ENCODE results near the gene RASA4. TPM values are rescaled to one million over a fixed set of nuclear protein-coding genes. Genes with fewer than 3 reads are reported as not detected.
"Not testable (repeated sequence)": the region's sequence is repeated elsewhere in the genome, so short reads cannot be mapped to it uniquely, and the experiment has no call there.

The RASA4 gene
- polyA plus RNA-seq, 1 of the 3 experiments (the other 2 are of a cell fraction): 31.7 TPM

DNA sequence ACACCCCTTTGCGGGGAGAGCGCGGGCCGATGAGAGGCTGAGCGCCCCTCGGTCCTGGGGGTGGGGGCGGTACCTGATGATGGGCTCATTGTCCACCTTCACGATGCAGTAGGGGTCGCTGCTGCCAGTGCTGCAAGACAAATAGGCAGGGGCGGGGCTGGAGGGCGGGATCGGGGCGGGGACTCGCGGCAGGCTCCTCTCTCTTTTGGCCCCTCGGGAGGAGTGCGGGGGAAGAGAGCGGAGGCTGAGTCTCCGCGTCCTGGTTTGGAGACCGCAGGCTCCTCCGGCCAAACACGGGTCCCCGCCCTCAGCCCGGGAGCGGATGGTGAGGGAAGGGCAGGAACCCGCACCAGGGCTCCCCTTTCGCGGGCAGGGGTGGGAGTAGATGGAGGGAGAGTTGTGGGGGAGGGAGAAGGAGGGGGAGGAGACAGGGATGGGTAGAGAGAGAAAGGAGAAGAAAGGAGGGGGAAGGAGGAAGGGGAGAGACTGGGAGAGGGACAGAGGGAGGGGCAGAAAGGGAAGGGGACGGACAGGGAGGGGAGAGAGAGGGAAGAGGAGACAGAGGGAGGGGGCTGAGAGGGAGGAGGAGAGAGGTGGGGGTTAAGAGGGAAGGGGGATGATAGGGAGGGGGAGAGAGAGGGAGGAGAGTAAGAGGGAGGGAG is 5.4 kb downstream of the RASA4 start:
- H3K27ac ChIP-seq (ENCODE audit: low read depth in 2 of 2, low read length in 1 of 2); H3K36me3 ChIP-seq (replicated peaks in 1 of 2; ENCODE audit: control insufficient read depth in 1 of 2, insufficient read depth in 2 of 2, low read length in 1 of 2); H3K4me2 ChIP-seq; H3K4me1 ChIP-seq (ENCODE audit: control insufficient read depth in 1 of 2, insufficient read depth in 2 of 2, low read depth in 1 of 2, low read length in 1 of 2); H3K9me3 ChIP-seq; H3K4me3 ChIP-seq (ENCODE audit: low read depth in 2 of 2, low read length in 1 of 2); H3F3A ChIP-seq (replicated peaks; ENCODE audit: insufficient read depth); H3K9ac ChIP-seq; H3K9me2 ChIP-seq; H4K20me1 ChIP-seq (ENCODE audit: insufficient read depth); H2AFZ ChIP-seq (ENCODE audit: low read depth); DNase-seq; CTCF ChIA-PET; H3K79me2 ChIP-seq (ENCODE audit: insufficient read depth); H3K27me3 ChIP-seq (ENCODE audit: insufficient read depth); POLR2A ChIA-PET: not testable (repeated sequence)
- WGBS (ENCODE audit: low lambda C conversion rate): no CpG with 5 or more reads among the region's 30 CpGs

DNA sequence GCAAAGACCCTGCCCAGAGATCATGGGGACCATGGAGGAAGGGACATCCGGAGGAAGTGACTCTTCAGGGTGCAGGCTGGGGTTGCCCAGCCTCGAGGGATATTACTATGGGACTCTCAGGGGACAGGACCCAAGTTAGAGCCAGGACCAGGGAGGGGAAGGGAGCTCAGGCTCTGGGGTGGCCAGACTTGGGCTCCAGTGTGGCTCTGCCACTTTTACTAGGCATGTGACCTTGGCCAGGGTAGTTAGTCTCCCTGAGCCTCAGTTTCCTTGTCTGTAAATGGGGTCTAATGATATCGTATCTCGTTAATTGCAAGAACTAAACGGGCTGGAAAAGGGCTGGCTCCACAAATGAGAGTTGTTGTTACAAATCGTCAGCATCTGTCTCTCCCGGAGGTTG is 6.1 kb downstream of the RASA4 start:
- WGBS (ENCODE audit: low lambda C conversion rate): 100% methylated on average over 2 of the region's 7 CpGs
- H4K20me1 ChIP-seq (ENCODE audit: insufficient read depth); H3K9me2 ChIP-seq; CTCF ChIA-PET; DNase-seq; H3K4me3 ChIP-seq (ENCODE audit: low read depth in 2 of 2, low read length in 1 of 2); H3K27ac ChIP-seq (ENCODE audit: low read depth in 2 of 2, low read length in 1 of 2); H3K9me3 ChIP-seq; H3F3A ChIP-seq (replicated peaks; ENCODE audit: insufficient read depth); H3K79me2 ChIP-seq (ENCODE audit: insufficient read depth); H3K36me3 ChIP-seq (replicated peaks in 1 of 2; ENCODE audit: control insufficient read depth in 1 of 2, insufficient read depth in 2 of 2, low read length in 1 of 2); H3K27me3 ChIP-seq (ENCODE audit: insufficient read depth); H3K9ac ChIP-seq; POLR2A ChIA-PET; H2AFZ ChIP-seq (ENCODE audit: low read depth); H3K4me1 ChIP-seq (ENCODE audit: control insufficient read depth in 1 of 2, insufficient read depth in 2 of 2, low read depth in 1 of 2, low read length in 1 of 2); H3K4me2 ChIP-seq: not testable (repeated sequence)

DNA sequence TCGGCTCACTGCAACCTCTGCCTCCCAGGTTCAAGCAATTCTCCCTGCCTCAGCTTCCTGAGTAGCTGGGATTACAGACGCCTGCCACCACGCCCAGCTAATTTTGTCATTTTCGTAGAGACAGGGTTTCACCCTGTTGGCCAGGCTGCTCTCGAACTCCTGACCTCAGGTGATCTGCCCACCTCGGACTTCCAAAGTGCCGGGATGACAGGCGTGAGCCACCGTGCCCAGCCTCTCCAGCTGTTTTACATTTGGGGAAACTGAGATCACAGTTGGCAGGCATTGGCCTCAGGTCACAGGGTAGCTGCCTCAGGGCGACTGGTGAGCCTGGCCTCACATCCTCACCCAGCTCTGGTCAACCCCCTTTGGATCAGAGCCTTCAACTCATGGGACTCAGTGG is 6.8 kb downstream of the RASA4 start:
- H3K4me3 ChIP-seq (ENCODE audit: low read depth in 2 of 2, low read length in 1 of 2); POLR2A ChIA-PET; H3K79me2 ChIP-seq (ENCODE audit: insufficient read depth); H3K4me1 ChIP-seq (ENCODE audit: control insufficient read depth in 1 of 2, insufficient read depth in 2 of 2, low read depth in 1 of 2, low read length in 1 of 2); H3K27ac ChIP-seq (ENCODE audit: low read depth in 2 of 2, low read length in 1 of 2); H3K36me3 ChIP-seq (replicated peaks in 1 of 2; ENCODE audit: control insufficient read depth in 1 of 2, insufficient read depth in 2 of 2, low read length in 1 of 2); H3K27me3 ChIP-seq (ENCODE audit: insufficient read depth); DNase-seq; H3K4me2 ChIP-seq; H4K20me1 ChIP-seq (ENCODE audit: insufficient read depth); CTCF ChIA-PET; H3F3A ChIP-seq (replicated peaks; ENCODE audit: insufficient read depth); H2AFZ ChIP-seq (ENCODE audit: low read depth); H3K9me2 ChIP-seq; H3K9ac ChIP-seq; H3K9me3 ChIP-seq: not testable (repeated sequence)
- WGBS (ENCODE audit: low lambda C conversion rate): 80% methylated on average over 1 of the region's 10 CpGs

DNA sequence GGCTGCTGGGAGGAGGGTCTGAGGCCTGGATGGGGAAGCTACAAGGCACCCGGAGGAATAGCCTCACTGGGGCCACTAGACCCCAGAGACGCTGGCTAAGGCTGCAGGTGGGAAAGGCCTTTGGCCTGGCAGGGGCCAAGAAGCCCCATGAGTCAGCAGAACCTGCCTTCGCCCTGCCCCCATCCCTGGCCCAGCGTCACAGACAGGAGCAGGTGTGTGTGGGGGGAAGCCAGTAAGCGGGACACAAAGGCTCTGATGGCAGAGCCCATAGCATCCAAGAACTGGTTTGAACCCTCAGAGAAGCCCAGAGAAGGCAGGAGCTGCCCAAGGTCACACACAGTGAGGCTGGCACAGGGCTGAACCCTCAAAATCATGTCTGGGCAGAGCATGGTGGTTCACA is 9.7 kb downstream of the RASA4 start:
- H3K4me2 ChIP-seq; POLR2A ChIA-PET; H3K9me3 ChIP-seq; H3K27ac ChIP-seq (ENCODE audit: low read depth in 2 of 2, low read length in 1 of 2); H4K20me1 ChIP-seq (ENCODE audit: insufficient read depth); DNase-seq; CTCF ChIA-PET; H3K4me3 ChIP-seq (ENCODE audit: low read depth in 2 of 2, low read length in 1 of 2); H3K9ac ChIP-seq; H2AFZ ChIP-seq (ENCODE audit: low read depth); H3F3A ChIP-seq (replicated peaks; ENCODE audit: insufficient read depth); H3K36me3 ChIP-seq (replicated peaks in 1 of 2; ENCODE audit: control insufficient read depth in 1 of 2, insufficient read depth in 2 of 2, low read length in 1 of 2); H3K27me3 ChIP-seq (ENCODE audit: insufficient read depth); H3K4me1 ChIP-seq (ENCODE audit: control insufficient read depth in 1 of 2, insufficient read depth in 2 of 2, low read depth in 1 of 2, low read length in 1 of 2); H3K9me2 ChIP-seq; H3K79me2 ChIP-seq (ENCODE audit: insufficient read depth): not testable (repeated sequence)
- no CpG with 5 or more reads among the region's 5 CpGs for WGBS (ENCODE audit: low lambda C conversion rate)

DNA sequence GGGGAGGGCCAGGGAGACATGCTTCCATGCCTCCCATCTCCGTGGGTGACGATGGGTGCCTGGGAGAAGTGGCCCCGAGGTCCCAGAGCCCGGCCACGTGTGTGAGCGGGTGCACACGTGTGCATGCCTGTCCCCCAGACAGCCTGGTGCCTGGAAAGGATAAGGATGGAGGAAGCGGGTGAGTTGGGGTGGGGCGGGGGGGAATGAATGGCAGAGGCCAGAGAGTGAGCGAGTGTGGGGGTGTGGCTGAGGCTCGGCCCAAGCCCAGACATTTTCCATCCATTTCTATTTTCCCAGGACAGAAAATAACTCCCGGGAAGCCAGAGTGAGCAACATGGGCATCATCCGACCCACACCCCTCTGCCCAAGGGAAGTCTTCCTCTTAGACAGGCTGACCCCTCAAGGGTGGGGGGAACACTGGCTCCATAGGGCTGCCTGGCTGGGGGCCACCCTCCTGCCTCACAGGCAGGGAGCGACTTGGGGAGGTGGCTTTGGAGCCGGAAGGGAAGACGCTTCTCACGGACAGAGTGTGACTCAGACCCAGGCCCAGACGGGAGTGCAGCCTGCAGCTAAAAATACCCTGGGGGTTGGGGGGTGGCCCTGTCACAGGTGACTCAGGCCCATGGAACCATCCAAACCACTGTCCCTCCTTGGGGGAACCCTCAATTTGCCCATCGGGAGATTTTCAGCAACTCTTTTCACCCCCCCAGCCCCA is 12.0 kb downstream of the RASA4 start:
- H3K4me1 ChIP-seq (ENCODE audit: control insufficient read depth in 1 of 2, insufficient read depth in 2 of 2, low read depth in 1 of 2, low read length in 1 of 2); H3K4me2 ChIP-seq; CTCF ChIA-PET; POLR2A ChIA-PET; H3K27me3 ChIP-seq (ENCODE audit: insufficient read depth); H3K9me3 ChIP-seq; H2AFZ ChIP-seq (ENCODE audit: low read depth); H4K20me1 ChIP-seq (ENCODE audit: insufficient read depth); DNase-seq; H3F3A ChIP-seq (replicated peaks; ENCODE audit: insufficient read depth); H3K4me3 ChIP-seq (ENCODE audit: low read depth in 2 of 2, low read length in 1 of 2); H3K9me2 ChIP-seq; H3K9ac ChIP-seq; H3K36me3 ChIP-seq (replicated peaks in 1 of 2; ENCODE audit: control insufficient read depth in 1 of 2, insufficient read depth in 2 of 2, low read length in 1 of 2); H3K79me2 ChIP-seq (ENCODE audit: insufficient read depth): not testable (repeated sequence)
- H3K27ac ChIP-seq (ENCODE audit: low read depth in 2 of 2, low read length in 1 of 2): 0 out of 4 replicates have a peak overlapping the region, but pooled peaks of 1 of the 2 experiments have one; percentile 36
- WGBS (ENCODE audit: low lambda C conversion rate): no CpG with 5 or more reads among the region's 19 CpGs

DNA sequence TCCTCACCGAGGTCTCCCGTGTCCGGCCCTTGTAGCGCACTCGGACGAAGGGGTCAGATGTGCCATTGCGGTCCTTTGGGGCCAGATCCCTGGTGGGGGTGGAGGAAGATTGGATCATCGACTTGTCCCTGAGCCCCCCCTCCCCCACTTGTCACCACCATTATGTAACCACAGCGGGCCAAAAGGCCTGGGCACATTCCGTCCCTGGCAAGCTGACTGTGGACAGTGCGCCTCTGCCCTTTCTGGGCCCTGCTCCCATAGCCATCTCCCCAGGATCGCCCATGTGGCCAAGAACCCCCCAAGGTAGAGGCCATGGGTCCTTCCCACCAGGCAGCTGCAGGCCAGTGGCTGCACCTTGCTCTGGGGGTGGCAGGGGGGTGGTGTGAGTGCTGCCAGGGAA is 14.2 kb downstream of the RASA4 start:
- H3K9me3 ChIP-seq; H3K4me1 ChIP-seq (ENCODE audit: control insufficient read depth in 1 of 2, insufficient read depth in 2 of 2, low read depth in 1 of 2, low read length in 1 of 2); H3K79me2 ChIP-seq (ENCODE audit: insufficient read depth); H3F3A ChIP-seq (replicated peaks; ENCODE audit: insufficient read depth); H3K9ac ChIP-seq; H4K20me1 ChIP-seq (ENCODE audit: insufficient read depth); CTCF ChIA-PET; DNase-seq; H3K4me2 ChIP-seq; H3K27ac ChIP-seq (ENCODE audit: low read depth in 2 of 2, low read length in 1 of 2); H3K4me3 ChIP-seq (ENCODE audit: low read depth in 2 of 2, low read length in 1 of 2); H3K27me3 ChIP-seq (ENCODE audit: insufficient read depth); POLR2A ChIA-PET; H2AFZ ChIP-seq (ENCODE audit: low read depth); H3K36me3 ChIP-seq (replicated peaks in 1 of 2; ENCODE audit: control insufficient read depth in 1 of 2, insufficient read depth in 2 of 2, low read length in 1 of 2); H3K9me2 ChIP-seq: not testable (repeated sequence)
- no CpG with 5 or more reads among the region's 12 CpGs for WGBS (ENCODE audit: low lambda C conversion rate)
